Measurements from ENCODE around the gene PRKCH. TPM values are rescaled to one million over a fixed set of nuclear protein-coding genes. Genes with fewer than 3 reads are reported as not detected.
A peak's percentile ranks its signal among the peaks of the same experiment; 100 is the strongest.

Gene PRKCH
- total RNA-seq, 1 donor, result 3.3 TPM

- H3K4me2 ChIP-seq (ENCODE audit: insufficient read depth, low read length), result peak overlapping the region; percentile 52
- H3K27me3 ChIP-seq (ENCODE audit: insufficient read depth, low read length), result peaks cover under 1% of the 10 kb centered on the region
- no peaks in the 10 kb centered on the region for H3K9me3 ChIP-seq (ENCODE audit: low read depth, low read length)
- no peak overlapping the region for H2AFZ ChIP-seq (ENCODE audit: low read length)
- H3K79me2 ChIP-seq (ENCODE audit: insufficient read depth, low read length), result peaks cover 4% of the 10 kb centered on the region
- no peak overlapping the region for H3K27ac ChIP-seq (ENCODE audit: low read depth, low read length)
- peak; percentile 95 for TF ChIP-seq CTCF (IDR thresholded peaks at IDR 0.05; ENCODE audit: extremely low read depth, low read depth, low read length)
- DNase-seq (ENCODE audit: insufficient read length, low spot score, missing footprints), result peak; percentile 89
- no peaks in the 10 kb centered on the region for H4K20me1 ChIP-seq (ENCODE audit: insufficient read depth, low read length)
- H3K4me3 ChIP-seq (ENCODE audit: insufficient read depth, low read length), result no peak overlapping the region
- H3K4me1 ChIP-seq (ENCODE audit: insufficient read depth, low read length), result peaks cover under 1% of the 10 kb centered on the region
- no peaks in the 10 kb centered on the region for H3K36me3 ChIP-seq (ENCODE audit: insufficient read depth, low read length)
Measured at GRCh38 chr14:61456720-61457119, 135.3 kb downstream of the PRKCH start.

- H3K9me3 ChIP-seq (ENCODE audit: low read depth, low read length), result no peaks in the 10 kb centered on the region
- H3K4me3 ChIP-seq (ENCODE audit: insufficient read depth, low read length), result no peak overlapping the region
- no peak for TF ChIP-seq CTCF (IDR thresholded peaks at IDR 0.05; ENCODE audit: extremely low read depth, low read depth, low read length)
- no peaks in the 10 kb centered on the region for H4K20me1 ChIP-seq (ENCODE audit: insufficient read depth, low read length)
- H3K4me1 ChIP-seq (ENCODE audit: insufficient read depth, low read length), result peaks cover 17% of the 10 kb centered on the region
- peaks cover 18% of the 10 kb centered on the region for H3K79me2 ChIP-seq (ENCODE audit: insufficient read depth, low read length)
- H3K27ac ChIP-seq (ENCODE audit: low read depth, low read length), result no peak overlapping the region
- no peaks in the 10 kb centered on the region for H3K27me3 ChIP-seq (ENCODE audit: insufficient read depth, low read length)
- no peaks in the 10 kb centered on the region for H3K36me3 ChIP-seq (ENCODE audit: insufficient read depth, low read length)
- no peak overlapping the region for H3K4me2 ChIP-seq (ENCODE audit: insufficient read depth, low read length)
- DNase-seq (ENCODE audit: insufficient read length, low spot score, missing footprints), result no peak
- no peak overlapping the region for H2AFZ ChIP-seq (ENCODE audit: low read length)
Measured at GRCh38 chr14:61458766-61459165, 137.4 kb downstream of the PRKCH start.

GRCh38 chr14:61459229-61459628, 137.8 kb downstream of the PRKCH start:
- Histone ChIP-seq H3K36me3 (ENCODE audit: insufficient read depth, low read length) (no peaks in the 10 kb centered on the region), H3K4me3 (ENCODE audit: insufficient read depth, low read length) (no peak overlapping the region), H2AFZ (ENCODE audit: low read length) (no peak overlapping the region), H3K4me2 (ENCODE audit: insufficient read depth, low read length) (no peak overlapping the region), H3K4me1 (ENCODE audit: insufficient read depth, low read length) (peaks cover 17% of the 10 kb centered on the region), H3K27ac (ENCODE audit: low read depth, low read length) (no peak overlapping the region), H3K27me3 (ENCODE audit: insufficient read depth, low read length) (no peaks in the 10 kb centered on the region), H3K79me2 (ENCODE audit: insufficient read depth, low read length) (peaks cover 18% of the 10 kb centered on the region), H4K20me1 (ENCODE audit: insufficient read depth, low read length) (no peaks in the 10 kb centered on the region), H3K9me3 (ENCODE audit: low read depth, low read length) (no peaks in the 10 kb centered on the region)
- DNase-seq (ENCODE audit: insufficient read length, low spot score, missing footprints), result no peak
- TF ChIP-seq CTCF (IDR thresholded peaks at IDR 0.05; ENCODE audit: extremely low read depth, low read depth, low read length), result no peak

GRCh38 chr14:61460063-61460462, 138.7 kb downstream of the PRKCH start:
- no peaks in the 10 kb centered on the region for H3K27me3 ChIP-seq (ENCODE audit: insufficient read depth, low read length)
- TF ChIP-seq CTCF (IDR thresholded peaks at IDR 0.05; ENCODE audit: extremely low read depth, low read depth, low read length), result no peak
- no peaks in the 10 kb centered on the region for H3K36me3 ChIP-seq (ENCODE audit: insufficient read depth, low read length)
- DNase-seq (ENCODE audit: insufficient read length, low spot score, missing footprints), result no peak
- H3K4me3 ChIP-seq (ENCODE audit: insufficient read depth, low read length), result no peak overlapping the region
- H4K20me1 ChIP-seq (ENCODE audit: insufficient read depth, low read length), result no peaks in the 10 kb centered on the region
- H2AFZ ChIP-seq (ENCODE audit: low read length), result no peak overlapping the region
- H3K9me3 ChIP-seq (ENCODE audit: low read depth, low read length), result no peaks in the 10 kb centered on the region
- no peak overlapping the region for H3K4me2 ChIP-seq (ENCODE audit: insufficient read depth, low read length)
- H3K79me2 ChIP-seq (ENCODE audit: insufficient read depth, low read length), result peaks cover 22% of the 10 kb centered on the region
- H3K4me1 ChIP-seq (ENCODE audit: insufficient read depth, low read length), result peaks cover 17% of the 10 kb centered on the region
- no peak overlapping the region for H3K27ac ChIP-seq (ENCODE audit: low read depth, low read length)
